OCI-LY3 (cell line): Measurements from ENCODE around the gene ARID3A.

ENCODE experiments used
- H2AFZ ChIP-seq: fragments of 200-600, 300-600 bp; shearing (Covaris generic); 2 replicates; pipeline ENCODE4 v1.6.0; 2014; ENCODE audit warnings: antibody characterized with exemption, low read depth, low read length
- H3K27ac ChIP-seq: fragments of 200-600, 300-600 bp; sonication (generic); 2 replicates; pipeline ENCODE4 v1.5.1; 2014; ENCODE audit warnings: mild to moderate bottlenecking, low read length, moderate library complexity, mixed read lengths
- H3K27me3 ChIP-seq: fragments of 200-600, 300-600 bp; sonication (generic); 2 replicates; pipeline ENCODE4 v1.6.1; 2014; ENCODE audit warnings: low read depth, low read length, mixed read lengths
- H3K36me3 ChIP-seq: fragments of 200-600, 300-600 bp; sonication (generic); replicated peaks from 2 replicates; pipeline ENCODE3; 2014; ENCODE audit warnings: low read depth, low read length, mixed read lengths
- H3K4me1 ChIP-seq: fragments of 300-600, 200-600 bp; sonication (generic); 2 replicates; pipeline ENCODE4 v1.6.1; 2014; ENCODE audit warnings: low read length, mixed read lengths
- H3K4me2 ChIP-seq: fragments of 200-600, 300-600 bp; sonication (generic); 2 replicates; pipeline ENCODE4 v1.6.1; 2014; ENCODE audit warnings: low read length, mixed read lengths
- H3K4me3 ChIP-seq: fragments of 300-600, 200-600 bp; sonication (generic); 2 replicates; pipeline ENCODE4 v1.5.1; 2014; ENCODE audit warnings: antibody characterized with exemption, mild to moderate bottlenecking, low read length, moderate library complexity
- H3K79me2 ChIP-seq: fragments of 300-600, 200-600 bp; shearing (Covaris generic); 2 replicates; pipeline ENCODE4 v1.6.1; 2014; ENCODE audit warnings: mild to moderate bottlenecking, low read length, mixed read lengths
- H3K9ac ChIP-seq: fragments of 300-600, 200-600 bp; shearing (Covaris generic); 2 replicates; pipeline ENCODE4 v1.6.0; 2014; ENCODE audit warnings: mild to moderate bottlenecking, low read length, moderate library complexity
- H3K9me3 ChIP-seq: fragments of 200-600, 300-600 bp; shearing (Covaris generic); 2 replicates; pipeline ENCODE4 v1.6.1; 2014; ENCODE audit warnings: low read length, mixed read lengths; ENCODE audit not compliant: insufficient read depth
- H4K20me1 ChIP-seq: fragments of 200-600, 300-600 bp; sonication (generic); 2 replicates; pipeline ENCODE4 v1.6.1; 2016; ENCODE audit warnings: low read length, mixed read lengths; ENCODE audit not compliant: insufficient read depth
- CTCF ChIP-seq: fragments of 200-600, 300-600 bp; sonication (generic); IDR thresholded peaks from 2 replicates; pipeline ENCODE4 v1.5.1; 2014; ENCODE audit warnings: antibody characterized with exemption, low read length, low read depth
- EZH2phosphoT487 ChIP-seq: fragments of 200-600 bp; shearing (Covaris generic); IDR thresholded peaks from 2 replicates; pipeline ENCODE4 v1.6.1; 2018; ENCODE audit warnings: antibody characterized with exemption, mixed run types, low read depth

Gene ARID3A

GRCh38 chr19:934865-935479, 9.1 kb downstream of the ARID3A start:
- Histone ChIP-seq H3K27ac (no peak overlapping the region), H4K20me1 (peaks cover 68% of the 10 kb centered on the region), H3K4me1 (peaks cover 45% of the 10 kb centered on the region), H3K79me2 (peaks cover 73% of the 10 kb centered on the region), H3K4me2 (no peak overlapping the region), H3K27me3 (no peaks in the 10 kb centered on the region), H3K9ac (no peak overlapping the region), H3K9me3 (peaks cover 3% of the 10 kb centered on the region; the same call in 1 of the 2 replicates), H2AFZ (no peak overlapping the region), H3K36me3 (peaks cover 71% of the 10 kb centered on the region), H3K4me3 (no peak overlapping the region)
- TF ChIP-seq EZH2phosphoT487: no peak
- no peak for TF ChIP-seq CTCF

GRCh38 chr19:936175-936546, 10.3 kb downstream of the ARID3A start:
- Histone ChIP-seq H3K27ac (no peak overlapping the region), H3K9me3 (peaks cover 3% of the 10 kb centered on the region; the same call in 1 of the 2 replicates), H3K36me3 (peaks cover 67% of the 10 kb centered on the region), H3K4me3 (no peak overlapping the region), H3K4me1 (peaks cover 57% of the 10 kb centered on the region), H3K9ac (no peak overlapping the region), H2AFZ (no peak overlapping the region), H3K4me2 (no peak overlapping the region), H3K79me2 (peaks cover 84% of the 10 kb centered on the region), H3K27me3 (no peaks in the 10 kb centered on the region), H4K20me1 (peaks cover 71% of the 10 kb centered on the region)
- TF ChIP-seq EZH2phosphoT487 (no peak), CTCF (no peak)

GRCh38 chr19:937259-937694, 11.4 kb downstream of the ARID3A start:
- H3K9ac ChIP-seq: no peak overlapping the region
- H3K4me1 ChIP-seq: peaks cover 59% of the 10 kb centered on the region
- H3K79me2 ChIP-seq: peaks cover 89% of the 10 kb centered on the region
- peaks cover 72% of the 10 kb centered on the region for H3K36me3 ChIP-seq
- H4K20me1 ChIP-seq: peaks cover 75% of the 10 kb centered on the region
- no peaks in the 10 kb centered on the region for H3K27me3 ChIP-seq
- no peak overlapping the region for H3K4me3 ChIP-seq
- no peak overlapping the region for H3K4me2 ChIP-seq
- H3K27ac ChIP-seq: peak overlapping the region; percentile 9; the same call in 1 of the 2 replicates
- peaks cover 3% of the 10 kb centered on the region; the same call in 1 of the 2 replicates for H3K9me3 ChIP-seq
- TF ChIP-seq CTCF (no peak), EZH2phosphoT487 (no peak)
- H2AFZ ChIP-seq: no peak overlapping the region

- no peak overlapping the region for H3K4me2 ChIP-seq
- peaks cover 68% of the 10 kb centered on the region for H4K20me1 ChIP-seq
- no peak overlapping the region for H3K4me3 ChIP-seq
- H3K27me3 ChIP-seq: no peaks in the 10 kb centered on the region
- H3K9ac ChIP-seq: no peak overlapping the region
- peaks cover 72% of the 10 kb centered on the region for H3K36me3 ChIP-seq
- H3K4me1 ChIP-seq: peaks cover 48% of the 10 kb centered on the region
- TF ChIP-seq CTCF: no peak
- no peak for TF ChIP-seq EZH2phosphoT487
- H3K9me3 ChIP-seq: peaks cover 3% of the 10 kb centered on the region; the same call in 1 of the 2 replicates
- no peak overlapping the region for H3K27ac ChIP-seq
- peaks cover 86% of the 10 kb centered on the region for H3K79me2 ChIP-seq
- H2AFZ ChIP-seq: no peak overlapping the region
Observed at GRCh38 chr19:938233-938923, 12.5 kb downstream of the ARID3A start.
